Colonic mucosa (tissue), 4 donors: Measurements from ENCODE around the gene MYO9A. TPM values are rescaled to one million over a fixed set of nuclear protein-coding genes. Genes with fewer than 3 reads are reported as not detected.

Source experiments
- DNase-seq: peaks from one replicate; pipeline ENCODE4 v3.0.0-alpha.2; 2020
- H3K27ac ChIP-seq: fragments of 200-600 bp; one replicate; pipeline ENCODE4 v1.8.0; 2021
- H3K27me3 ChIP-seq: fragments of 200-600 bp; one replicate; pipeline ENCODE4 v1.8.0; 2021
- H3K36me3 ChIP-seq: fragments of 200-600 bp; one replicate; pipeline ENCODE4 v1.8.0; 2021
- H3K4me1 ChIP-seq: fragments of 200-600 bp; one replicate; pipeline ENCODE4 v1.8.0; 2021; ENCODE audit warnings: mild to moderate bottlenecking
- H3K4me3 ChIP-seq: fragments of 200-600 bp; one replicate; pipeline ENCODE4 v1.8.0; 2021
- H3K9ac ChIP-seq, 2 donors: one replicate each; pipeline ENCODE4 v1.7.0; 2013; ENCODE audit warnings: control low read depth in 2 of 2, low read depth in 2 of 2, low read length in 2 of 2
- H3K9me3 ChIP-seq: fragments of 200-600 bp; one replicate; pipeline ENCODE4 v1.8.0; 2021
- intact Hi-C: fragments of 100-400 bp; cut with DNase I; formaldehyde crosslinking; loops from one replicate; pipeline ENCODE4 v1.14.1; 2022
- total RNA-seq, 2 donors: library from RNA; stranded (reverse); fragmentation: NEBNext Ultra II Directional in 1 of 2; extraction: Animal tissue kit (Norgen Biotek cat#: 25700) in 1 of 2; gene quantifications; one replicate each; pipeline ENCODE4 v1.2.1, GENCODE V29; 2021
- TF ChIP-seq, protein P1 (sequence below): fragments of 200-600 bp; IDR thresholded peaks from one replicate; pipeline ENCODE4 v1.8.0; 2022; ENCODE audit warnings: antibody characterized with exemption, mild to moderate bottlenecking
- donor health status: healthy.
- donor health status: DM: no; HTN: no; CAD: no.
- donor health status: DM: no; HTN: no; CAD: no.

Gene MYO9A
- total RNA-seq, 2 donors from 2014 or later, result 27.5 to 34.3 TPM

DNA sequence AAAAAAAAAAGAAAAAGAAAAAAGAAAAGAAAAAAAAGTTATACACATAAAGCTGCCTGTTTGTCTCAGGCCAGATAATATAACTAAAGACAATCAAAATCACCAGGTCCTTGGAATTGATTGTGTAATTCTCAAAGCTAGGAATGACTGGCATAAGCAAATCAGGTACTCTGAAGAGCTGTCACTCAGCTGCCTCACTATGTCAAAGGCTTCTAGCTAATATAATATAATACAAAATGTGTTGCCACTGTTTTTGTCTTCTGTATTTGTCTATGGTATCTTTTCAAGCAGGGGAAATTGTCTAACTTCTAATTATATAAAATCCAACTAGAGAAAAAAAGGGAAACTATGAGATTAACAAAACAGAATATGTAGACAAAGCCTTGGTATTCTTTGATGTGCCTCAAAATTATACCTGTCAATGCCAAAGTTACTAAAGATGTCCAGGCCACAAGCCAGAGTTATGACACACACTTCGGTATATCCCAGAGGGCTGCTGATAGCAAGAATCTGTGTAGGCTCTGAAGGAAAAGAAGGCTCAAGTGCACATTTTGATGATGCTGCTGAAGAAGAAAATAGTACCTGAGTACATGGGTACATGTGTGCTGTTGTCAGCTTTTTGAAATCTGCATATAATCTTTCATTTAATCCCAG, 344.6 kb downstream of the MYO9A start:
- H3K27me3 ChIP-seq, result no peaks in the 10 kb centered on the region
- H3K36me3 ChIP-seq, result no peaks in the 10 kb centered on the region

More for the DNA sequence above, 344.6 kb downstream of the MYO9A start:
- TF ChIP-seq, protein P1, sequence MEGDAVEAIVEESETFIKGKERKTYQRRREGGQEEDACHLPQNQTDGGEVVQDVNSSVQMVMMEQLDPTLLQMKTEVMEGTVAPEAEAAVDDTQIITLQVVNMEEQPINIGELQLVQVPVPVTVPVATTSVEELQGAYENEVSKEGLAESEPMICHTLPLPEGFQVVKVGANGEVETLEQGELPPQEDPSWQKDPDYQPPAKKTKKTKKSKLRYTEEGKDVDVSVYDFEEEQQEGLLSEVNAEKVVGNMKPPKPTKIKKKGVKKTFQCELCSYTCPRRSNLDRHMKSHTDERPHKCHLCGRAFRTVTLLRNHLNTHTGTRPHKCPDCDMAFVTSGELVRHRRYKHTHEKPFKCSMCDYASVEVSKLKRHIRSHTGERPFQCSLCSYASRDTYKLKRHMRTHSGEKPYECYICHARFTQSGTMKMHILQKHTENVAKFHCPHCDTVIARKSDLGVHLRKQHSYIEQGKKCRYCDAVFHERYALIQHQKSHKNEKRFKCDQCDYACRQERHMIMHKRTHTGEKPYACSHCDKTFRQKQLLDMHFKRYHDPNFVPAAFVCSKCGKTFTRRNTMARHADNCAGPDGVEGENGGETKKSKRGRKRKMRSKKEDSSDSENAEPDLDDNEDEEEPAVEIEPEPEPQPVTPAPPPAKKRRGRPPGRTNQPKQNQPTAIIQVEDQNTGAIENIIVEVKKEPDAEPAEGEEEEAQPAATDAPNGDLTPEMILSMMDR, result no peak
- intact Hi-C loops, result no loop called here
- Histone ChIP-seq H3K9ac (no peak overlapping the region), H3K4me1 (no peaks in the 10 kb centered on the region), H3K27ac (no peak overlapping the region), H3K4me3 (no peak overlapping the region), H3K9me3 (no peaks in the 10 kb centered on the region)
- DNase-seq, result no peak

Other genes with a start within 250 kb of the MYO9A start
- 1 to 10 TPM; 2.3 to 4.2 TPM for gene SENP8, start 253 bp upstream of the MYO9A start, total RNA-seq
- gene GRAMD2A, start 79.6 kb upstream of the MYO9A start, total RNA-seq, result 1 to 10 TPM; 2.3 to 3.3 TPM
- gene PKM, start 113.0 kb upstream of the MYO9A start, total RNA-seq, result 100 to 1,000 TPM; 769 to 946 TPM
- gene PARP6, start 154.4 kb upstream of the MYO9A start, total RNA-seq, result 10 to 100 TPM; 21.3 to 39.3 TPM
- under 1 TPM; 0.74 to 0.93 TPM for gene CELF6, start 202.0 kb upstream of the MYO9A start, total RNA-seq